Germinal center (tissue), 1 donor: Measurements from ENCODE around the gene SPTLC3.

Experiments
- DNase-seq: peaks from one replicate; pipeline ENCODE4 v3.0.0; 2012; ENCODE audit warnings: mixed read lengths, low spot score

The SPTLC3 gene

GRCh38 chr20:13034115-13034514 lies 25.3 kb downstream of the SPTLC3 start:
- DNase-seq: no peak

GRCh38 chr20:13034936-13035335 lies 26.2 kb downstream of the SPTLC3 start:
- DNase-seq: no peak

GRCh38 chr20:13035399-13036152 lies 26.8 kb downstream of the SPTLC3 start:
- DNase-seq: no peak

- no peak for DNase-seq
Measured at GRCh38 chr20:13037727-13038126, 29.0 kb downstream of the SPTLC3 start.

GRCh38 chr20:13041574-13042457 lies 33.0 kb downstream of the SPTLC3 start:
- no peak for DNase-seq

- no peak for DNase-seq
Measured at GRCh38 chr20:13042458-13042794, 33.7 kb downstream of the SPTLC3 start.

GRCh38 chr20:13046409-13046808 lies 37.6 kb downstream of the SPTLC3 start:
- no peak for DNase-seq

- DNase-seq: no peak
Measured at GRCh38 chr20:13054011-13054410, 45.2 kb downstream of the SPTLC3 start.

GRCh38 chr20:13058666-13059389 lies 50.1 kb downstream of the SPTLC3 start:
- no peak for DNase-seq

- DNase-seq: no peak
Measured at GRCh38 chr20:13059398-13060136, 50.8 kb downstream of the SPTLC3 start.

- DNase-seq: no peak
Measured at GRCh38 chr20:13060327-13060726, 51.6 kb downstream of the SPTLC3 start.

GRCh38 chr20:13061381-13061780 lies 52.6 kb downstream of the SPTLC3 start:
- no peak for DNase-seq

- no peak for DNase-seq
Measured at GRCh38 chr20:13062789-13063188, 54.0 kb downstream of the SPTLC3 start.

GRCh38 chr20:13068336-13068735 lies 59.6 kb downstream of the SPTLC3 start:
- DNase-seq: no peak

- DNase-seq: no peak
Measured at GRCh38 chr20:13081877-13082276, 73.1 kb downstream of the SPTLC3 start.

- no peak for DNase-seq
Measured at GRCh38 chr20:13082378-13082777, 73.6 kb downstream of the SPTLC3 start.

GRCh38 chr20:13085275-13085674 lies 76.5 kb downstream of the SPTLC3 start:
- no peak for DNase-seq

- no peak for DNase-seq
Measured at GRCh38 chr20:13089950-13090469, 81.2 kb downstream of the SPTLC3 start.

GRCh38 chr20:13092111-13092510 lies 83.3 kb downstream of the SPTLC3 start:
- no peak for DNase-seq

GRCh38 chr20:13094976-13095375 lies 86.2 kb downstream of the SPTLC3 start:
- no peak for DNase-seq

GRCh38 chr20:13098720-13099355 lies 90.1 kb downstream of the SPTLC3 start:
- no peak for DNase-seq
